Activated T-cell treated with anti-CD3 and anti-CD28 coated beads for 48 hours (primary cell): ENCODE results near the gene METTL25B.
"Not testable (repeated sequence)": the region's sequence is repeated elsewhere in the genome, so short reads cannot be mapped to it uniquely, and the experiment has no call there.

ENCODE experiments used
- DNase-seq: peaks from one replicate; pipeline ENCODE4 v3.0.0-alpha.2; 2020; ENCODE audit warnings: low read depth

The METTL25B gene

GRCh38 chr1:156748670-156749418 is 20.6 kb downstream of the METTL25B start:
- no peak for DNase-seq

DNA sequence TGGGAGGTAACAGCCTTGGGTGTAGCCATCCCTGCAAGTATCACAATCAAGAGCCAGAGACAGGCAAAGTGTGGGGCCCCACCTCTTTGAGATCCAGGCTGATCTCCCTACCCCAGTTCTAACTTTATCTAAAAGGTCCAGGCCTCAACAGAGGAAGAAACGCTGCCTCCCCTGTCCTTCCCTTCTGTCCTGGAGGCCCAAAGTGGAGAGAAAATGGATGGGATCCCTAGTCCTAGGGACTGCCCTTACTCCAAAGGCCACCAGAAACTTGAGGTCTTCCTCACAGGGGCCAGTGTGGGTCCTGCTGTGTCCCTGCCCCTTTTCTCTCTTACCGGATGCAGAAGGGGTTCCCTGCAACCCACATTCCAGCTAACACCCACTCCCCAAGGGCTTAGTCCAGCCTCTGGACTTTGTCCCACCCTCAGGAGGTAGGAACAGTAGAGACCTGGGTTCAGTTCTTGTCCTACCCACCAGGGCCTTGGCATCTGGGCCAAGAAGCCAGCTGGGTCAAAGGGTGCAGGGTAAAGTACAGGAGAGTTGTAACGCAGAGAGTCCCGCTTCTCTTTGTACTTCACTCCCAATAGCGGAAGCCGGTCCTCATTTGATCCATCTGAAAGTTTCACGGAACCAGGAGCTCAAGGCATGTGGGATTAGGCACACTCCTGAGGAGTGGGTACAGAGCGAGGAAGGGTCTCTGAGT is 21.3 kb downstream of the METTL25B start:
- DNase-seq = no peak

GRCh38 chr1:156750191-156750672 is 22.0 kb downstream of the METTL25B start:
- DNase-seq = no peak

- DNase-seq = no peak
Observed at GRCh38 chr1:156750711-156751450, 22.6 kb downstream of the METTL25B start.

GRCh38 chr1:156751451-156751756 is 23.1 kb downstream of the METTL25B start, which contains the start of gene HDGF:
HDGF (minus strand) TSS chr1:156751675; CDS start chr1:156751429, 246 bp downstream.
- DNase-seq = no peak

DNA sequence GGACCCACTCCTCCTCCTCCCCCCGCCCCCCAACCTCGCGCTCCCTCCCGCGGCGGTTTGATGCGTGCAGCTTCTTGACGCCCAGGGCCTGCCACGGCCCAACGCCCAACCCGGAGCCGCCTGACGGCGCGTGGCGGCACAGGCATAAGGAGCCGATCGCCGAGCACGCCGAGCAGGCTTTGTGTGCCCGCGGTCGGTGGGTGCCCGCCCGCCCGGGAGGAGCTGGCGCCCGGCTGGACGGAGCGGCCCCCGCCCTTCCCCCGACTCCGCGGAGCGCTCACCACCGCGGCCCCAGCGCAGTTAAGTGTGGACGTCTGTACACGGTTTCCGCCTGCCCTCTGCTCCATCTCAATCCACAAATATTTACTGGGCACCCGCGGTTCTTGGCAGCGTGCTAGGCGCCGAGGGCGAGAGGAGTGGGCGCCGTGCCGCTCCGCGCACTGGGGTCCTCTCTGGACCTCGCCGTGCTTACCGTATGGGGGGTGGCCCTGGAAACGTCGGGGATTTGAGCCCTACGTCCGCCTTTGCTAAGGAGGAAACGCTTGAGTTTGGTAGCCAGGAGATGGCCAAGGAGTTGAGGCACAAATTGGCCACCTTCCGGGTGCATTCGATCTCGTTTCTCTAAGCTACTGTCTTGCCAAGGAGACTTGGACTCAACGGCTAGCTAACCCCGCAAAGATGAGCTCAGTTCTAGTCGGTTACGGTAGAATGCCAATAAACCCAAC is 23.6 kb downstream of the METTL25B start:
- peak; percentile 95 for DNase-seq

GRCh38 chr1:156752843-156753482 is 24.7 kb downstream of the METTL25B start:
- DNase-seq = no peak

DNA sequence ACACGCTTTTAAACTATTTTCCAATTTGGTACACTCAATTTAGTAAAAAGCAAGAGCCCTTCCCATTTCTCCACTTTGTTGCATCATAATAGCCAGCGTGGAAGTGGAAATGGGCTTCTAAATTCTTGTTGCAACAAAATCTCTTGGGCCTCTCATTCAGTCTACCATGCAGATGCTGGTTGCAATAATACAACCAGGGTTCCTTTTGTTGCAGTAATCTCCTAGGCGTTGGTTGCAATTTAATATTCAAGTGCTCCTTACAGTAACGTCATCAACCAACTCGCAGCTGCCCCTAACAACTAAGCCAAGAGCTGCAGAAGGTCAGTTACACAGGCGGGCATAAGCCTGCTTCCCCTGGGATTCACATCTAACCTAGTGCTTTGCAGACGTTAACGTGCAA is 25.9 kb downstream of the METTL25B start:
- DNase-seq = no peak

GRCh38 chr1:156755527-156755950 is 27.3 kb downstream of the METTL25B start:
- no peak for DNase-seq

DNA sequence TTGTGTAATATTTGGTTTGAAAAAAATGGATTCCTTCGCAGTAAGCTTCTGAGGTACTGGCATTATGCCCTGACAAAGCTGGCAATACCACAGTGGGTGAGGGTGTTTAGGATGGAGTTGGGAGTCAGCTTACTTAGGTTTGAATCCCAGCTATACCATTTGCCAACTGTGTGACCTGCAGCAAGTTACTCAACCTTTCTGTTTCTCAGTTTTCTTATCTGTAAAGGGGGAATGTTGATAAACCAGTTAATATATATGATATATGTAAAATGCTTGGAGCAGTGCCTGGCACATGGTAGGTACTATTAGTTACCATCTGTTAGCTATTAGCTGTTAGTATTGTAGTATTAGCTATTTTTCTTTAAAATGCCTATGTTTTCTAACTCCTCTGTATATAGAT is 28.1 kb downstream of the METTL25B start:
- DNase-seq = no peak

GRCh38 chr1:156757572-156758253 is 29.4 kb downstream of the METTL25B start:
- not testable (repeated sequence) for DNase-seq

DNA sequence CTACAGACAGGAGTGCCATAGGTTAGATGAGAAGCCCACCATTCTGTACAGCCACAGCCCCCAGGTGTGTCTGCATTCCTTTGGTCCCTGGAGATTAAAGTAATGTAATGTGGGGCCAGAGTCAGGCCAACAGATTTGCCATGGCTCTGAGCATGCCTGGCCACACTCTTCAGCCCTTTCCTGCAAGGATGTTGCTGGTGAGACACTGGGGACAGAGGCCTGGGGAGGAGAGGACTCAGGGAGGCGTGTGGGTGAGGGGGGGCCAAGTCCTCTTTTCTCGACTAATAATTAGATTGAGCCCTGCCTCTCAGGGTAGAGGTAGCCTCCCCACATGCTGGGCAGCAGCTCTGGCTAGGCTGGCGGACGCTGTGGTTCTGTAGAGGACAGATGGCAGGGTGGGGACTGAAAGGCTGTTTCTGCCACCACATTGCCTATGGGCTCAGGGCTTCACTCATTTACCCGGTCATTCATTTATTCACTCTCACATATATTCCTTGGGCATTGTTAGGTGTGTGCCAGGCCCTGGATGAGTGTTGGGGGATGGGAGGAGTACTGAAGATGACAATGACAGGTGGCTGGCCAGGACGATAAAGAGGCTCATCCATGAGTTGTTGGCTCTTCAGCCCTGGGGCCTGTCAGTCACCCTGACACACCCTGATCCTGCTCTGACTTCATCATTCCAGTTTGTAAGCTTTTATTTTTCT is 32.0 kb downstream of the METTL25B start:
- no peak for DNase-seq

GRCh38 chr1:156760796-156761104 is 32.5 kb downstream of the METTL25B start:
- no peak for DNase-seq

DNA sequence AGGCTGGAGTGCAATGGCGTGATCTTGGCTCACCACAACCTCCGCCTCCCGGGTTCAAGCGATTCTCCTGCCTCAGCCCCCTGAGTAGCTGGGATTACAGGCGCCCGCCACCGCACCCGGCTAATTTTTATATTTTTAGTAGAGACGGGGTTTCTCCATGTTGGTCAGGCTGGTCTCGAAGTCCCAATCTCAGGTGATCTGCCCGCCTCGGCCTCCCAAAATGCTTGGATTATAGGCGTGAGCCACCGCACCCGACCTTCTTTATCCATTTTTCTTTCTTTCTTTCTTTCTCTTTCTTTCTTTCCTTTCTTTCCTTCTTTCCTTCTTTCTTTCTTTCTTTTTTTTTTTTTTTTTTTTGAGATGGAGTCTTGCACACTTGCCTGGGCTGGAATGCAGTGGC is 36.9 kb downstream of the METTL25B start:
- not testable (repeated sequence) for DNase-seq

DNA sequence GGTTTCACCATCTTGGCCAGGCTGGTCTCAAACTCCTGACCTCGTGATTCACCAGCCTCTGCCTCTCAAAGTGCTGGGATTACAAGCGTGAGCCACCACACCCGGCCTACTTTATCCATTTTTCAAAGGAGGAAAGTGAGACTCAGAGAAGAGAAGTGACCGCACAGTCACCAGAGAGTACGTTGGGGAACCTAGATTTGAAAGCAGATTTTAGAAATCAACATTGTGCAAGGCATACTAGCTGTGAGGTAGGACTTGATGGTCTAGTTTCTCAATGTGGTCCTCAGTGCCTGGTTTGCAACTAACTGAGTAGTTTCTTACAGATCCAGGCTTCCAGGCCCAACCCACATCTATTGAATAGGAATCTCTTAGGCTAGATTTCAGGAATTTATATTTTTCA is 37.4 kb downstream of the METTL25B start:
- DNase-seq = no peak

DNA sequence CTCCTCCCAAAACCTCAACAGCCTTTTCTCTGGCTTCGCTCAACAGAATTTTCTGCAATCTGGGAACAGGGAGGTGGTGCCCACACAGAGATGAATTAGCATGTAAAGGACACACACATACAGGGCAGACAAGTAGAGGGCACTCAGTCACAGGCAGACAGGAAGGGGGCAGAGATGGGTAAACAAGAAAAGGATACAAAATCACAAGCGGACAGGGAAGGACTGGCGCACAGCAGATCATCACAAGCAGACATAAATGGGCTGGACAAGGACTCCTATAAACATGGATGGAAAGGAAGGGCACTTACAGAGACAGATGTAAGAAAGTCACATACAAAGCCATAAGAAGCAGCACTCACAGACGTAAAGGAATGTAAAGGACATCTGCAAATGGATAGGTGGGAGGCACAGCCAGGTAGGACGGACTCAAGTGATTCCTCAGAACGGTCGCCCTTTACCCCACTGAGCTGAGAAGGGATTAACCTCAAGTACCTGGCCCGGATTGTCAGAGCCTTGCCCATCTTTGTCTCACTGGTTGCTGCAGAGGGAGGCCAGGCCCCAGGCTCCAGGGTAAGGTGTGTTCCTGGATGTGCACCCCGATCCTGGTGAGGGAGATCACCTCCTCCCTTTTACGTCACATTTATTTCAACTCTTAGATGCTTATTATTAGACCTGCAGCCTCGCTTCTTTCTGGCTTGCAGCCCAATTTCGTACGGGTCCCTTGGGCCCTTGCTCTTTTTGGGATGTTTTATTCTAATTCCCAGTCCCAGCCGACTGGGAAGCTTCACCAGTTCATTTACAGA is 38.2 kb downstream of the METTL25B start:
- no peak for DNase-seq

- DNase-seq = peak; percentile 93
Observed at GRCh38 chr1:156767101-156767878, 39.0 kb downstream of the METTL25B start, which contains the start of gene PRCC. PRCC (plus strand) TSS chr1:156767535; CDS start chr1:156767772, 237 bp downstream.

DNA sequence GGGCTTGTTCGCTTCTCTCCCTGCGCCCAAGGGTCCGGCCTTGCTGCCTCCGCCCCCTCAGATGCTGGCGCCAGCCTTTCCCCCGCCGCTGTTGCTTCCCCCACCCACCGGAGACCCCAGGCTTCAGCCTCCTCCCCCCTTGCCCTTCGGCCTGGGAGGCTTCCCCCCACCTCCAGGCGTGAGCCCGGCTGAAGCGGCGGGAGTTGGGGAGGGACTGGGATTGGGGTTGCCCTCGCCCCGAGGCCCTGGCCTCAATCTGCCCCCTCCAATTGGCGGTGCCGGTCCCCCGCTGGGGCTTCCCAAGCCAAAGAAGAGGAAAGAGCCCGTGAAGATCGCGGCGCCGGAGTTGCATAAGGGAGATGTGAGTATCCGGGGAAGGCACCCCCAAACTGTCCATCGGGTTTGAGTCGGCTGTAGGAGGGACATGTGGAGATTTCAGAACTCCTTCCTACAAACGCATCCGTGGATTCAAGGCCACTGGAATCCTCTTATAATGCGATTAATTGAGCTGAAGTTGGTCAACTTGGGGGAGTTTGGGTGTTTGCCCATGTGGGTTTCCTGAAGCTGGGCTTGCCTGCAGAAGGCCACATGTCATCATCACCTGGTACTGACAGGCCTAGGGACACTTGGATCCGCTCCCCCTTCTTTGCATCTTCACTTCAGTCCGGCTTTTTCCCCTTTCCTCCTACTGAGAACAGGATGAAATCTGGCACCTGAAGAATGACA is 39.8 kb downstream of the METTL25B start:
- DNase-seq = no peak
